Esophagus muscularis mucosa (tissue), 3 donors: ENCODE measurements around the gene F3.

Experiments used
- POLR2A ChIP-seq: fragments of 450-650 bp; IDR thresholded peaks from one replicate; pipeline ENCODE4 v1.6.1; 2017; ENCODE audit warnings: antibody characterized with exemption, moderate library complexity, mild to moderate bottlenecking, low read depth
- POLR2AphosphoS5 ChIP-seq, 2 donors: sonication (generic); formaldehyde crosslinking; IDR thresholded peaks; one replicate each; pipeline ENCODE4 v1.6.1; 2017; ENCODE audit warnings: antibody characterized with exemption in 2 of 2
- TF ChIP-seq, protein P1 (sequence below), 3 experiments: fragments of 200-600 bp in 2 of 3; fragments of 450-650 bp in 1 of 3; sonication (generic) in 2 of 3; IDR thresholded peaks; one replicate each; pipeline ENCODE4 v1.5.1; 2017 to 2019; ENCODE audit warnings: antibody characterized with exemption in 3 of 3, mild to moderate bottlenecking in 2 of 3, moderate library complexity in 1 of 3

DNA sequence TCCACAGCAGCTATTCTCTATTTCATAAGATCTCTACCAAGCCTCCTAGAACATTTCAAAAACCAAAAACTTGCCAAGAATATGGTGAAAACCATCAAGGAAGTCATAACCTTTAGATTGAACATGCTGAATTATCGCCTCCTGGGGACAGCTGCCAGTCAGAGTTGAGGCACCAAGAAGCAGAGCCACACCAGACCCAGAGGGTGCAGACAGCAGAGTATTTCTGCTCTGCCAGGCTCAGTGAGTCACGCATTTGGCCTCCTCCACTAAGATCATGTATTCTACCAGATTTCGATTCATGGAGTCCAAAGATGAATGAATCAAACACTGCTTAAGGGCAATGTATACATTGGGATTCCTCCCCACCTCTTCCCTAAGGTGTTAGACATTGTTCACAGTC, 2.1 kb downstream of the F3 start:
- TF ChIP-seq POLR2A (no peak), POLR2AphosphoS5 (IDR thresholded peaks at IDR 0.05) (no peak)
- TF ChIP-seq, protein P1, sequence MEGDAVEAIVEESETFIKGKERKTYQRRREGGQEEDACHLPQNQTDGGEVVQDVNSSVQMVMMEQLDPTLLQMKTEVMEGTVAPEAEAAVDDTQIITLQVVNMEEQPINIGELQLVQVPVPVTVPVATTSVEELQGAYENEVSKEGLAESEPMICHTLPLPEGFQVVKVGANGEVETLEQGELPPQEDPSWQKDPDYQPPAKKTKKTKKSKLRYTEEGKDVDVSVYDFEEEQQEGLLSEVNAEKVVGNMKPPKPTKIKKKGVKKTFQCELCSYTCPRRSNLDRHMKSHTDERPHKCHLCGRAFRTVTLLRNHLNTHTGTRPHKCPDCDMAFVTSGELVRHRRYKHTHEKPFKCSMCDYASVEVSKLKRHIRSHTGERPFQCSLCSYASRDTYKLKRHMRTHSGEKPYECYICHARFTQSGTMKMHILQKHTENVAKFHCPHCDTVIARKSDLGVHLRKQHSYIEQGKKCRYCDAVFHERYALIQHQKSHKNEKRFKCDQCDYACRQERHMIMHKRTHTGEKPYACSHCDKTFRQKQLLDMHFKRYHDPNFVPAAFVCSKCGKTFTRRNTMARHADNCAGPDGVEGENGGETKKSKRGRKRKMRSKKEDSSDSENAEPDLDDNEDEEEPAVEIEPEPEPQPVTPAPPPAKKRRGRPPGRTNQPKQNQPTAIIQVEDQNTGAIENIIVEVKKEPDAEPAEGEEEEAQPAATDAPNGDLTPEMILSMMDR (IDR thresholded peaks at IDR 0.05): no peak
